ENCODE measurements around the gene MICA.
"Not testable (repeated sequence)": the region's sequence is repeated elsewhere in the genome, so short reads cannot be mapped to it uniquely, and the experiment has no call there.

The MICA gene

DNA sequence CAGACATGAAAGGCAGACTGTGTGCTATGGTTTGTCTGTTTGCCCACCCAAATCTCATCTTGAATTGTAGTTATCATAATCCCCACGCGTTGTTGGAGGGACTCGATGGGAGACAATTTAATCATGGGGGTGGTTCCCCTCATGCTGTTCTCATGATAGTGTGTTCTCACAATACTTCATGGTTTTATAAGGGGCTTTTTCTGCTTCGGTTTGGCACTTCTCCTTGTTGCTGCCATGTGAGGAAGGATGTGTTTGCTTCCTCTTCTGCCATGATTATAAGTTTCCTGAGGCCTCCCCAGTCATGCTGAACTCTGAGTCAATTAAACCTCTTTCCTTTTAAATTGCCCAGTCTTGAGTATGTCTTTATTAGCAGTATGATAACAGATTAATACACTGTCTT is 47.4 kb downstream of the MICA start:
- Histone ChIP-seq H3K9me3 (ENCODE audit: control insufficient read depth in 2 of 2, low read length in 2 of 2) (peaks cover 0 to 7% of the 10 kb centered on the region in 2 donors), H3K27ac (ENCODE audit: low read depth in 2 of 2, low read length in 2 of 2) (no peak overlapping the region), H3K4me1 (ENCODE audit: control insufficient read depth in 2 of 2, insufficient read depth in 2 of 2, low read length in 2 of 2) (no peaks in the 10 kb centered on the region), H3K27me3 (ENCODE audit: control insufficient read depth in 2 of 2, insufficient read depth in 2 of 2, low read length in 2 of 2) (peaks cover 3 to 11% of the 10 kb centered on the region in 2 donors), H3K4me3 (ENCODE audit: low read length in 2 of 2) (no peak overlapping the region), H3K36me3 (ENCODE audit: control insufficient read depth in 2 of 2, insufficient read depth in 2 of 2, low read length in 2 of 2) (no peaks in the 10 kb centered on the region), H3K9ac (ENCODE audit: low read depth in 1 of 2, low read length in 2 of 2) (no peak overlapping the region)

DNA sequence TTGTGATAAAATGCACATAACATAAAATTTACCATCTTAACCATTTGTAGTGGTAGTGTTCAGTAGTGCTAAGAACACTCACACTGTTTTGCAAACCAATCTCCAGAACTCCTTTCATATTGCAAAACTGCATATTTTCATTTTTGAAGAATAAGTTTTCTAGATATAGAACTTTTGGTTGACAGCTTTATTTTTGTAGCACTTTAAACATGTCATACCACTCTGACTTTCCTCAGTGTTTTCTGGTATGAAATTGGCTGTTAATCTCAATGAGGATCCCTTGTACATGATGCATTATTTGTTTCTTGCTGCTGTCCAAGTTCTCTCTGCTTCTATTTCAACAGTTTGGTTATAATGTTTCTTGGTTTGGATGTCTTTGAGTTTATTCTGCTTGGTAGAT is 49.5 kb downstream of the MICA start:
- peaks cover 0 to 7% of the 10 kb centered on the region in 2 donors for H3K9me3 ChIP-seq (ENCODE audit: control insufficient read depth in 2 of 2, low read length in 2 of 2)
- no peak overlapping the region for H3K4me3 ChIP-seq (ENCODE audit: low read length in 2 of 2)
- no peak overlapping the region for H3K9ac ChIP-seq (ENCODE audit: low read depth in 1 of 2, low read length in 2 of 2)
- no peaks in the 10 kb centered on the region for H3K36me3 ChIP-seq (ENCODE audit: control insufficient read depth in 2 of 2, insufficient read depth in 2 of 2, low read length in 2 of 2)
- peaks cover 3 to 7% of the 10 kb centered on the region in 2 donors for H3K27me3 ChIP-seq (ENCODE audit: control insufficient read depth in 2 of 2, insufficient read depth in 2 of 2, low read length in 2 of 2)
- H3K27ac ChIP-seq (ENCODE audit: low read depth in 2 of 2, low read length in 2 of 2): no peak overlapping the region
- no peaks in the 10 kb centered on the region for H3K4me1 ChIP-seq (ENCODE audit: control insufficient read depth in 2 of 2, insufficient read depth in 2 of 2, low read length in 2 of 2)

DNA sequence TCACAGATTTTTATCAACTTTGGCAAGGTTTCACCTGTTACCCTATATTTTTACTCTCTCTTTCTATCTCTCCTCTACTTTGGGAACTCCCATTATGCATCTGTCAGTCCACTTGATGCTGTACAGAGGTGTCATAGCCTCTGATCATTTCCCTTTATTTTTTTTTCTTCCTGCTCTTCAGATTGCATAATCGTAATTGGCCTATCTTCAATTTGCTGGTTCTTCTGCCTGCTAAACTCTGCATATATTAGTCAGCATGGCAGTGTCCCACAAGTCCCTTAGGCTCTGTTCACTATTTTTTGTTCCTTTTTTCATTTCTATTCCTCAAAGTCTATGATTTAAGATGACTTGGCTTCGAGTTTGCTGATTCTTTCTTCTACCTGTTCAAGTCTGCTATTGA is 49.9 kb downstream of the MICA start:
- Histone ChIP-seq H3K9me3 (ENCODE audit: control insufficient read depth in 2 of 2, low read length in 2 of 2) (peaks cover 0 to 7% of the 10 kb centered on the region in 2 donors), H3K9ac (ENCODE audit: low read depth in 1 of 2, low read length in 2 of 2) (no peak overlapping the region), H3K27ac (ENCODE audit: low read depth in 2 of 2, low read length in 2 of 2) (no peak overlapping the region), H3K4me1 (ENCODE audit: control insufficient read depth in 2 of 2, insufficient read depth in 2 of 2, low read length in 2 of 2) (no peaks in the 10 kb centered on the region), H3K36me3 (ENCODE audit: control insufficient read depth in 2 of 2, insufficient read depth in 2 of 2, low read length in 2 of 2) (no peaks in the 10 kb centered on the region), H3K4me3 (ENCODE audit: low read length in 2 of 2) (no peak overlapping the region), H3K27me3 (ENCODE audit: control insufficient read depth in 2 of 2, insufficient read depth in 2 of 2, low read length in 2 of 2) (peaks cover 3 to 7% of the 10 kb centered on the region in 2 donors)

DNA sequence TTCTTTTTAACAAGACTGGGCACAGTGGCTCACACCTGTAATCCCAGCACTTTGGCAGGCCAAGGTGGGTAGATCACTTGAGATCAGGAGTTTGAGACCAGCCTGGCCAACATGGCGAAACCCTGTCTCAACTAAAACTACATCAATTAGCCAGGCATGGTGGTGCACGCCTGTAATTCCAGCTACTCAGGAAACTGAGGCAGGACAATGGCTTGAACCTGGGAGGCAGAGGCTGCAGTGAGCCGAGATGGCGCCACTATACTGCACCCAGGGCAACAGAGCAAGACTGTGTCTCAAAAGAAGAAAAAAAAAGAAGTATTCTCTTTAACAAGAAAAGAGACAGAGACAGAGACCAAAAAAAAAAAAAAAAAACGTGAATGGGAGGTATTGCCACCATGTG is 56.5 kb downstream of the MICA start:
- not testable (repeated sequence) for H3K27ac ChIP-seq (ENCODE audit: low read depth in 2 of 2, low read length in 2 of 2); H3K4me3 ChIP-seq (ENCODE audit: low read length in 2 of 2); H3K9ac ChIP-seq (ENCODE audit: low read depth in 1 of 2, low read length in 2 of 2); H3K27me3 ChIP-seq (ENCODE audit: control insufficient read depth in 2 of 2, insufficient read depth in 2 of 2, low read length in 2 of 2); H3K36me3 ChIP-seq (ENCODE audit: control insufficient read depth in 2 of 2, insufficient read depth in 2 of 2, low read length in 2 of 2); H3K9me3 ChIP-seq (ENCODE audit: control insufficient read depth in 2 of 2, low read length in 2 of 2)
- H3K4me1 ChIP-seq (ENCODE audit: control insufficient read depth in 2 of 2, insufficient read depth in 2 of 2, low read length in 2 of 2): peaks cover 18 to 21% of the 10 kb centered on the region in 2 donors

DNA sequence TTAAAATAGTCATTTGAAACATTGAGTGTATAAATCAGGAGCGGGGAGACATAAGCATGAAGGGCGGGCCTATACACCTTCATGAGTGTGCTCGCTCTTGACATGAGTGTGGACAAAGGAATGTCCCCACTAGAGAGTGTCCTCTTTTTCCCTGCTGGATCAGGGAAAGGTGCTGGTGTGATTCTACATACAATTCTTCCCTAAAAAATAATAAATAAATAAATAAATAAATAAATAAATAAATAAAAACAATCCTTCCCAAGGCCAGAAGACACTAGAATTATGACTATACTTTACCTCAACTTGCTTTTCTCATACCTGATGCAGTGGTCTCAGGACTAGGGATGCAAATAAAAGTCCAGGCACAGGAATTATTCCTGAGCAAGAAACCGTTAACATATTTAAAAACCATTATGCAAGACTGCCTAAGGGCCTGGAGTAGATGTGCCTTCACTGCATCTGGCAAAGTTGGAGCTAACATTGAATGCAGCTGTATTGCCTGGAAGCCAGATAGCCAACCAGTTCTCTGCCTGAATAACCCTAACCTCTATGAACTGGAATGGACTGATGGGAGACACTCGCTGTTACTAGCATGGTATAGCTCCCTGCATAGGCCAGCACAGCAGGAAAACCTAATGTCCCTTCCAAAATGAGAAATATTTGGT is 57.1 kb downstream of the MICA start:
- peaks cover 18 to 26% of the 10 kb centered on the region in 2 donors for H3K4me1 ChIP-seq (ENCODE audit: control insufficient read depth in 2 of 2, insufficient read depth in 2 of 2, low read length in 2 of 2)
- no peak overlapping the region for H3K4me3 ChIP-seq (ENCODE audit: low read length in 2 of 2)
- no peak overlapping the region for H3K27ac ChIP-seq (ENCODE audit: low read depth in 2 of 2, low read length in 2 of 2)
- H3K9me3 ChIP-seq (ENCODE audit: control insufficient read depth in 2 of 2, low read length in 2 of 2): no peaks in the 10 kb centered on the region
- H3K9ac ChIP-seq (ENCODE audit: low read depth in 1 of 2, low read length in 2 of 2): no peak overlapping the region
- H3K27me3 ChIP-seq (ENCODE audit: control insufficient read depth in 2 of 2, insufficient read depth in 2 of 2, low read length in 2 of 2): peaks cover 0 to 3% of the 10 kb centered on the region in 2 donors
- H3K36me3 ChIP-seq (ENCODE audit: control insufficient read depth in 2 of 2, insufficient read depth in 2 of 2, low read length in 2 of 2): peaks cover 0 to 9% of the 10 kb centered on the region in 2 donors

DNA sequence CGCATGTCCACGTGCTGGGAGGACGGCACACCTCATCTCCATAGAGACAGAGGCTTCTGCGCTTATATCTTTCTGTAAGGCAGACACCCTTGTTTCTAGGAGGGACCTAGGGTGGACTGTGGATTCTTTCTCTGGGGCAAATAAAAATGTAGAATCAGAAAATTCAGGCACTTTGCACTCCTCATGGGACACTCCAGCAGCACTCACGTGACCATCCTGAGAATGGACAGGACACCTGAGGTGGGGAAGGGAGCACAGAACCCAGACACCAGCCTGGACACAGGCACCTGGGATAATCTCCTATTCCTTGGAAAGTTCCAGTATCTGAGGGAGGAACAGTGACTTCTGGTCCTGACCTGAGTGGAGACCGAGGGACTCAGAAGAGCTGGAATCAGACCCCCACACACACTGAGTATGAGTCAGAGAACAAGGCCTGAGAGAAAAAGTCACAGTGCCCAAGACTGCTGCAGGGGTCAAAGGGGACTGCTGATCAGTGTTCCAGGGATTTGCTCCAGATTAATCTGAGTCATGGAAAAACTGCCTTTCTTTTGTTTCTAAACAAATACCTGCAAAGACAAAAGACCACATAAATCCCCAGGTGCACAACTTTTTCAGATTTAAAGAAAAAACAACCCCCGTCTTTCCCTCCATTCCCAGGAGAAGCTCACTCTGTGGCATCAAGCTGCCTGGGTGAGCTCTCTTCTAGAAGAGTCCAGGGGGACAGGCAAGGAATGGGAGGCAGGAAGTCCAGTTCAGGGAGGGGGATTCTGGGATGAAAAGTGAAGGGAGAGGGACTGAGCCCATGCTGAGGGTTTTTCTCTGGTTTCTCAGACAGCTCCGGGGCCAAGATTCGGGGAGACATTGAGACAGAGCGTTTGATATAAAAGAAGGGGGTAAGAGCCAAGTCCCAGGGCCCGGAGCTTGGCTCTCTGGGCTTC is 58.9 kb downstream of the MICA start:
- peak overlapping the region; percentile 63 to 90 for H3K9ac ChIP-seq (ENCODE audit: low read depth in 1 of 2, low read length in 2 of 2)
- peak overlapping the region; percentile 93 for H3K4me3 ChIP-seq (ENCODE audit: low read length in 2 of 2)
- H3K4me1 ChIP-seq (ENCODE audit: control insufficient read depth in 2 of 2, insufficient read depth in 2 of 2, low read length in 2 of 2): peaks cover 18 to 26% of the 10 kb centered on the region in 2 donors

DNA sequence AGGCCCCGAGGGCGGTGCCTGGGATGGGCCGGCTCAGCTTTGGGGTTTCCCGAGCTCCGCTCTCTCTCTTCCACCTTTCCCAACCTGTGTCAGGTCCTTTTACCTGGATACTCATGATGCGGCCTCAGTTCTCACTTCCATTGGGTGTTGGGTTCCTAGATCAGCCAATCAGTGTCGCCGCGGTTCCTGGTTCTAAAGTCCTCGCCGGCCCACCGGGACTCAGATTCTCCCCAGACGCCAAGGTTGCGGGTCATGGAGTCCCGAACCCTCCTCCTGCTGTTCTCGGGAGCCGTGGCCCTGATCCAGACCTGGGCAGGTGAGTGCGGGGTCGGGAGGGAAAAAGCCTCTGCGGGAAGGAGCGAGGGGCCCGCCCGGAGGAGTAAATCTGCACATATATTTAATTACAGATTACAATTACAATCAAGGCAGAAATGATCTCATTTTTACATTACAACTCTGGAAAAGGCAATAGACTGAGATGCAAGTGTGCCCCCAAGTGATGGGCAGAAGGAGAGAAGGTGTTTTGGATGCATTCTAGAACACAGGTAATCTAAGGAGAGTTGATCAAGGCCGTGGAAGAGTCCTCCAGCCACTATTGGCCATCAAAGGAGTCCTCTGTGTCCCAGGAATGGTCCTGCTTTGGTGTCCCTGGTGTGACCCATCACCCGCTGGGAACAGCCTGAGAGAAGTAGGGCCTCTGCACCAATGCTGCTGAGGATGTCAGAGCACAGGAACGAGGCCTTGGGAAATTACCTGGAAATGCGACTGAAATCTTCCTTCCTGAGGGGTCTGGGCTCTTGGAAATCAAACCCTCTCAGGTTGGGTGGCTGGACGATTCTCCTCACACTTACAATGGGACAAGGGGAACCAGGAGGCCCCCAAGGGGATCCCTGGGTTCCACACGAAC is 59.8 kb downstream of the MICA start:
- Histone ChIP-seq H3K9ac (ENCODE audit: low read depth in 1 of 2, low read length in 2 of 2) (peak overlapping the region; percentile 63 to 90), H3K36me3 (ENCODE audit: control insufficient read depth in 2 of 2, insufficient read depth in 2 of 2, low read length in 2 of 2) (peaks cover 0 to 12% of the 10 kb centered on the region in 2 donors), H3K9me3 (ENCODE audit: control insufficient read depth in 2 of 2, low read length in 2 of 2) (no peaks in the 10 kb centered on the region), H3K4me3 (ENCODE audit: low read length in 2 of 2) (peak overlapping the region; percentile 93), H3K27me3 (ENCODE audit: control insufficient read depth in 2 of 2, insufficient read depth in 2 of 2, low read length in 2 of 2) (peaks cover 0 to 3% of the 10 kb centered on the region in 2 donors), H3K4me1 (ENCODE audit: control insufficient read depth in 2 of 2, insufficient read depth in 2 of 2, low read length in 2 of 2) (peaks cover 18 to 26% of the 10 kb centered on the region in 2 donors), H3K27ac (ENCODE audit: low read depth in 2 of 2, low read length in 2 of 2) (peak overlapping the region; percentile 45 to 77)

More for the DNA sequence above, 58.9 kb downstream of the MICA start:
- peaks cover 0 to 3% of the 10 kb centered on the region in 2 donors for H3K27me3 ChIP-seq (ENCODE audit: control insufficient read depth in 2 of 2, insufficient read depth in 2 of 2, low read length in 2 of 2)
- peak overlapping the region; percentile 24 to 64 for H3K27ac ChIP-seq (ENCODE audit: low read depth in 2 of 2, low read length in 2 of 2)
- no peaks in the 10 kb centered on the region for H3K9me3 ChIP-seq (ENCODE audit: control insufficient read depth in 2 of 2, low read length in 2 of 2)
- peaks cover 0 to 9% of the 10 kb centered on the region in 2 donors for H3K36me3 ChIP-seq (ENCODE audit: control insufficient read depth in 2 of 2, insufficient read depth in 2 of 2, low read length in 2 of 2)

DNA sequence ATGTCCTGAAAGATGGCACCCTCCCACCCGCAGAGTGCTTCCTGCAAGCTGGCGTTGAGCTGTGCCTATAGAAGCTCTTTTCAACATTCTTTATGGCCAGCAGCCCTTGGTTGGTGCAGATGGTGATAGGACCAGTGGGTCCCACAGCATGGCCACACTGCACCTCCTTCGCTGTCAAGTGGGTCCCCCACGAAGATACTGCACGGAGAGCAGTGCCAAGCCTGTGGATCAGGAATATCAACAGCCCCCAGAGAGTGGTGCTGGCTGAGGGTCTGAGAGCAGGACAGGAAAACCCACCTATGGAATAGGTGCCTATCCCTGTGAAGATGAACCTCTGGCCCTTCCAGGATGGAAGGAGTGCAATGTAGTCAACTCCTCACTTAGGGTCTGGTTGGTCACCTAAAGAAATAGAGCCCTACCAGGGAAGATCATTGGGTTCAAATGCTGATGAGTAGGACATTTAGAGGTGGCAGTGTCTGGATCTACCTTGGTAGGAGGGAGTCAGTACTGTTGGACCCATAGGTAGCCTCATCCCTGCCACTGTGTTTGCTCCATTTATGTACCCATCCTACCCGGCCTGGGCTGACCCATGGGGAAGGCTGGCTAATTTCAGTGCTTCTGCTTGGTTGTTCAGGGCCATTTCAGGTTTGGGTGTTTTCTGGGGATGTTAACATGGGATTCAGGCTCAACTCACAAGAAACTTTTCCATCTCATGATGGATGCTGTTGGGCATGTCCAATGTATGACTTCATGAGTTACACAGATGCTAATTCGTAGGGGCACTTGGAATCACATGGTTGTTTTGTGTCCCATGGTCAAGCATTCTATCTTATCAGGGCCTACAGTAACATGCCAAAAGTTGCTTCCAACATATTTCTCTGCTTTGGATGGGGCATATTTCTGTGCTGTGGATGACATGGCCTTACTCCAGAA is 61.1 kb downstream of the MICA start:
- H3K36me3 ChIP-seq (ENCODE audit: control insufficient read depth in 2 of 2, insufficient read depth in 2 of 2, low read length in 2 of 2): peaks cover 0 to 12% of the 10 kb centered on the region in 2 donors
- no peak overlapping the region for H3K27ac ChIP-seq (ENCODE audit: low read depth in 2 of 2, low read length in 2 of 2)
- H3K9me3 ChIP-seq (ENCODE audit: control insufficient read depth in 2 of 2, low read length in 2 of 2): no peaks in the 10 kb centered on the region
- peak overlapping the region; percentile 93 for H3K4me3 ChIP-seq (ENCODE audit: low read length in 2 of 2)
- H3K27me3 ChIP-seq (ENCODE audit: control insufficient read depth in 2 of 2, insufficient read depth in 2 of 2, low read length in 2 of 2): no peaks in the 10 kb centered on the region
- H3K9ac ChIP-seq (ENCODE audit: low read depth in 1 of 2, low read length in 2 of 2): peak overlapping the region; percentile 63 to 90
- peaks cover 18 to 26% of the 10 kb centered on the region in 2 donors for H3K4me1 ChIP-seq (ENCODE audit: control insufficient read depth in 2 of 2, insufficient read depth in 2 of 2, low read length in 2 of 2)
